22Rv1 (cell line): ENCODE results near the gene IQCH.

Experiments used
- H3K27ac ChIP-seq: fragments of 450-650 bp; 2 replicates; pipeline ENCODE4 v1.5.1; 2017
- ZFX ChIP-seq: fragments of 450-650 bp; IDR thresholded peaks from 2 replicates; pipeline ENCODE4 v1.6.1; 2017; ENCODE audit warnings: antibody characterized with exemption, borderline replicate concordance
- TF ChIP-seq, protein P1 (sequence below): fragments of 450-650 bp; IDR thresholded peaks from 2 replicates; pipeline ENCODE4 v1.5.1; 2017; ENCODE audit warnings: mild to moderate bottlenecking

The IQCH gene

DNA sequence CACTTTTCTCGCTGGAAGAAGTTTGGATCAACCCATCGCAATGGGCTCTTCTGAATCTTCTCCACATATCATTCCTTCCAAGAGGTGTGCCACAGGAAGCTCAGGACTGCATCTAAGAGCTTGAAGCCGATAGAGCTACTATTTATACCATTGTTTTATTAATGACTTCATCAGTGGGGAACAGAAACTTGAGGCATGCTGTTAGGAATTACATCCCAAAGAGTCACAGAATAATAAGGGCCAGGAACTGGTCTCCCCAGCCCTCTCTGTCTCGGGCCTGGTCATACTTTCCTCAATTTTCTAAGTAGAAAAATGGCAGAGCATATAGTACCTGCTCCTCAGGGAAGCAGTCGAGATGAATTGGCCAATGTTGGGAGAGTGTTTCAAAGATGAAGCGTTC lies 249.5 kb downstream of the IQCH start:
- TF ChIP-seq ZFX, result no peak
- TF ChIP-seq, protein P1, sequence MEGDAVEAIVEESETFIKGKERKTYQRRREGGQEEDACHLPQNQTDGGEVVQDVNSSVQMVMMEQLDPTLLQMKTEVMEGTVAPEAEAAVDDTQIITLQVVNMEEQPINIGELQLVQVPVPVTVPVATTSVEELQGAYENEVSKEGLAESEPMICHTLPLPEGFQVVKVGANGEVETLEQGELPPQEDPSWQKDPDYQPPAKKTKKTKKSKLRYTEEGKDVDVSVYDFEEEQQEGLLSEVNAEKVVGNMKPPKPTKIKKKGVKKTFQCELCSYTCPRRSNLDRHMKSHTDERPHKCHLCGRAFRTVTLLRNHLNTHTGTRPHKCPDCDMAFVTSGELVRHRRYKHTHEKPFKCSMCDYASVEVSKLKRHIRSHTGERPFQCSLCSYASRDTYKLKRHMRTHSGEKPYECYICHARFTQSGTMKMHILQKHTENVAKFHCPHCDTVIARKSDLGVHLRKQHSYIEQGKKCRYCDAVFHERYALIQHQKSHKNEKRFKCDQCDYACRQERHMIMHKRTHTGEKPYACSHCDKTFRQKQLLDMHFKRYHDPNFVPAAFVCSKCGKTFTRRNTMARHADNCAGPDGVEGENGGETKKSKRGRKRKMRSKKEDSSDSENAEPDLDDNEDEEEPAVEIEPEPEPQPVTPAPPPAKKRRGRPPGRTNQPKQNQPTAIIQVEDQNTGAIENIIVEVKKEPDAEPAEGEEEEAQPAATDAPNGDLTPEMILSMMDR, result no peak
- H3K27ac ChIP-seq, result no peak overlapping the region

DNA sequence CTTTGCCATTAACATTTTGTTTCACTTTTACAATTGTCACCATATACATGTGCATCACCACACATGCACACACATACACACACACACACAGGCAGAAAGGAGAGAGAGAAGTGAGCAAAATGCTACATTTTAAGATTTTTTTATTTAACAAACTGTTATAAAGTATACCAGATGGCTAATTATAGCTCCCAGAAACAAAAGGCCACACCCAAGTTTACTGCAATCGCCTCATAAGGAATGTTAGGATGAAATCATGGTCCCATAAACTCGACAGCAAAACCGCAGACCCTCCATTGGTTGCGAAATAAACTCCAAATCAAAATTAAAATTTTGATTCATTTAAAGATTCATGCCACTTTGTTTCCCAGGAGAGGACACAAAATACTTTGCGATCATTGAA lies 250.2 kb downstream of the IQCH start:
- no peak overlapping the region for H3K27ac ChIP-seq

DNA sequence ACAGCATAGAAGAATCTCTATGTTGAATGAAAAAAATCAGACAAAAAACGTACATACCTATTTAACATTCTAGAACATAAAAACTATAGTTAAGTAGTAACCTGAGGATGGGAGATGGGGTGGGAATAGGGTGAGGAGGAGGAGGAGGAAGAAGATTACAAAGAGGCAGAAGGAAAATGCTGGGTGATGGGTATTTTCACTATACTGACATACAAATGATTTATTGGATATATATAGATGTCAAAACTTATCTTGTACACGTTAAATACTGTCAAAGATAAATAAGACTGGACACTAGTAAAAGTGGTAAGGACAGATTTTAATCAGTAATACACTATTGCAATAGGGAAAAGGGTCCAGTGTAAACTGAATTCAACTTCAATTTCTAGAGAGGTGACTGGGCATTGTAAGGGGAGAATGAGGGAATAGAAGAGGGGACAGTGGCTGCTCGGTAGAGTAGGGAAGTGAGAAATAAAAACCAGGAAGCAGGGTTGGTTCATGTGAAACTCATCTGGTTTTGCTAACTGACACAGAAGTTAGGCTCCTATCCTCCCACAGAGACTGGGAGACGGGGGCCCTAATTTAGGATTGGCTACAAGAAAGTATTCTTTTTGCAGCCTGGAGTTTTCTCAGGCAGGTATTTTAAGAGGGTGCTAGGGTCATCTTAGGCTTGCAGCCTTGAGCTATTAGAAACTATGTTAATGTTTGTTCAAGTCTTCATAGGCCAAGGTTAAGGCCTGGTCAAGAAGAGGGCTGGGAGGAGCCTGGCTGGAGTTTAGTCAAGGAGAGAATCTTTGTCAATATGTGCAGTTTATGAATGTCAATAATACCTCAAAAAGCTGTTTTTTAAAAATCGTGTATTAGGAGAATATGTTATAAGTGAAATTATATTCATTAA lies 251.3 kb downstream of the IQCH start:
- no peak overlapping the region for H3K27ac ChIP-seq
- no peak for TF ChIP-seq ZFX
- TF ChIP-seq, protein P1, result no peak

More for the DNA sequence above, 250.2 kb downstream of the IQCH start:
- TF ChIP-seq, protein P1, result no peak
- TF ChIP-seq ZFX, result no peak

DNA sequence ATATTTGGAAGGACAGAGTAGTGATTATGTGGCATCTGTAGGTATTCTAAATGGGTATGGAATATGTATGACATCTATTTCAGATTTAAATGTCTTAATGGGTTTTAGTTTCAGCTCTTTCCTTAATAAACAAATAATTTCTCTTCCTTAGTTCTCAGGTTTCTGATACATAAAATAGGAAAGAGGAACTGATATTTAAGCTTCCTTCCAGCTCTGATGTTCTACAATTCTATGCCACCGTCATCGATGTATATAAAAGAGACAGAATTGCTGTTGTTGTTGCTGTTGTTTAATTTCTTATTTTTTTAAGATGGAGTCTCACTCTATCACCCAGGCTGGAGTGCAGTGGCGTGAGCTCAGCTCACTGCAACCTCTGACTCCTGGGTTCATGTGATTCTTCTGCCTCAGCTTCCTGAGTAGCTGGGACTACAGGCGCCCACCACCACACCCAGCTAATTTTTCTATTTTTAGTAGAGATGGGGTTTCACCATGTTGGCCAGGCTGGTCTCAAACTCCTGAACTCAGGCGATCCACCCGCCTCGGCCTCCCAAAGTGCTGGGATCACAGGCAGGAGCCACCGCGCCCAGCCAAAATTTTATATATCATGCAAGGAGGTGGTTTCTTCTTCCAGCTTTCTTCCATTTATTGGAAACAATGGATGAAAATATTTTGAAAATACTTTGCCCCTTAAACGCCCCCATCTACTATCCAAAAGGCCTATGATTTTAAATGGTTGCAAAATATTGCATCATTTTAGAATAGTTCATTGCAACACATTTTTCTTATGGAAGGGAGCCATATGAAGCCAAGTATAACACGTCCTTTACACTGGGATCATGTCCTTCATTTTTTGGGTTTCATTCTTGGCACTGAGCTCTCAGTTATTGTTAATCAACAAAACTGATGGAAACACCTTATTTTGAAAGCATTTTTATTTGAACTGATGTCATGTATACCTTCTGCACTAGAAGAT lies 252.5 kb downstream of the IQCH start:
- no peak overlapping the region for H3K27ac ChIP-seq
- TF ChIP-seq, protein P1, result no peak
- no peak for TF ChIP-seq ZFX

DNA sequence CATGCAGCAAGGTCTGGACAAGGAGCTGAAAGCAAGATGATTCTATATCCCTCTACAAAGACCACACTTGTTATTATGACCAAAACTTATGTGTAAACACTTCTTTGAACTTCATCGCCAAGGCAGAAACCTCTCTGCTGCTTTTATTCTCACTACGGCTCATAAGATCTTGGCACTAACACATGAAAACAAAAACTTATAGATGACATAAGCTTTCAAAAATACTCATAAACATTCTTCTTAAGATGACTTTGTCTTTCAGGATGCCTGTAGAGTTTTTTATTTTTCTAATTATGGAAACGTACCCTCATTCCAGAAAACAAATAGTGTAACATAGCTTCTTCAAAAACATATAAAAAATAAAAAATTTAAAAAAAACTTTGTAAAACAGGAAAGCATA lies 253.8 kb downstream of the IQCH start:
- TF ChIP-seq ZFX, result no peak
- TF ChIP-seq, protein P1, result no peak
- no peak overlapping the region for H3K27ac ChIP-seq

DNA sequence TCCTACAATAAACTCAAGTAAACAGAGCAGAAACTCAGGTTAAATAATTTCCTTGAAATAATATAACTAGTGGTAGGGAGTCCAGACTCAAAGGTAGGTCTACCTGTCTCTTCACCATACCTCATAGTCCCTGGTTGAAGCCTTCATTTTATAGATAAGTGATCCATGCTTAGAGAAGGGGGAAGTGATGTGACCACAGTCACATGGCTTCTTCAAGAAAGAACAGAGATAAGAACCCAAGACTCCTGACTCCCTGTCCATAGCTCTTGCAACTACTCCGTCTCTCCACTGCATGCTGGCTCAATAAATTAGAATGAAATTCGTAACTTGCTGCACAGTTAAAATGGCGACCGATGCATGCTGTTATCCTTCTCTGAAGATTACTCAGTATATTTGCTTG lies 255.3 kb downstream of the IQCH start:
- H3K27ac ChIP-seq, result no peak overlapping the region
- TF ChIP-seq, protein P1, result no peak
- TF ChIP-seq ZFX, result no peak
